Right atrium auricular region (tissue), 2 donors: ENCODE data around the gene FGD4. TPM values are rescaled to one million over a fixed set of nuclear protein-coding genes. Genes with fewer than 3 reads are reported as not detected.

Experiments
- DNase-seq: peaks from one replicate; pipeline ENCODE4 v3.0.0-alpha.2; 2019; ENCODE audit warnings: low spot score
- H3K27ac ChIP-seq, 2 donors: fragments of 200-600 bp; sonication (generic); 1 replicate in 1 of 2; 2 replicates in 1 of 2; pipeline ENCODE4 v1.5.1; 2016 to 2019
- H3K27me3 ChIP-seq, 2 donors: fragments of 200-600 bp; sonication (generic); one replicate each; pipeline versions ENCODE4 v1.5.1 to v1.6.0; 2017 to 2019
- H3K36me3 ChIP-seq: fragments of 200-600 bp; sonication (generic); one replicate; pipeline ENCODE4 v1.5.1; 2016
- H3K4me1 ChIP-seq, 2 donors: fragments of 200-600 bp; sonication (generic); one replicate each; pipeline versions ENCODE4 v1.5.1 to v1.6.0; 2017 to 2019
- H3K4me3 ChIP-seq, 2 donors: fragments of 200-600 bp; sonication (generic); 1 replicate in 1 of 2; 2 replicates in 1 of 2; pipeline ENCODE4 v1.5.1; 2017 to 2019; ENCODE audit warnings: mild to moderate bottlenecking in 1 of 2, moderate library complexity in 1 of 2
- H3K9me3 ChIP-seq, 2 donors: fragments of 200-600 bp; sonication (generic); one replicate each; pipeline ENCODE4 v1.5.1; 2019
- total RNA-seq, 2 donors: library from RNA; depleted of rRNA; stranded (reverse); fragments of >200 nt; gene quantifications; one replicate each; pipeline ENCODE4 v1.1.0, GENCODE V29; 2016
- TF ChIP-seq, protein P1 (sequence below), 2 donors: fragments of 200-600 bp; sonication (generic); IDR thresholded peaks; one replicate each; pipeline ENCODE4 v1.5.1; 2019; ENCODE audit warnings: antibody characterized with exemption in 2 of 2

The FGD4 gene
- total RNA-seq, 2 donors from 2014 or later: 13.5 to 16.2 TPM

- H3K36me3 ChIP-seq: peaks cover 37% of the 10 kb centered on the region
- H3K9me3 ChIP-seq: no peaks in the 10 kb centered on the region
- H3K4me1 ChIP-seq: no peaks in the 10 kb centered on the region
- H3K4me3 ChIP-seq: no peak overlapping the region
- TF ChIP-seq, protein P1, sequence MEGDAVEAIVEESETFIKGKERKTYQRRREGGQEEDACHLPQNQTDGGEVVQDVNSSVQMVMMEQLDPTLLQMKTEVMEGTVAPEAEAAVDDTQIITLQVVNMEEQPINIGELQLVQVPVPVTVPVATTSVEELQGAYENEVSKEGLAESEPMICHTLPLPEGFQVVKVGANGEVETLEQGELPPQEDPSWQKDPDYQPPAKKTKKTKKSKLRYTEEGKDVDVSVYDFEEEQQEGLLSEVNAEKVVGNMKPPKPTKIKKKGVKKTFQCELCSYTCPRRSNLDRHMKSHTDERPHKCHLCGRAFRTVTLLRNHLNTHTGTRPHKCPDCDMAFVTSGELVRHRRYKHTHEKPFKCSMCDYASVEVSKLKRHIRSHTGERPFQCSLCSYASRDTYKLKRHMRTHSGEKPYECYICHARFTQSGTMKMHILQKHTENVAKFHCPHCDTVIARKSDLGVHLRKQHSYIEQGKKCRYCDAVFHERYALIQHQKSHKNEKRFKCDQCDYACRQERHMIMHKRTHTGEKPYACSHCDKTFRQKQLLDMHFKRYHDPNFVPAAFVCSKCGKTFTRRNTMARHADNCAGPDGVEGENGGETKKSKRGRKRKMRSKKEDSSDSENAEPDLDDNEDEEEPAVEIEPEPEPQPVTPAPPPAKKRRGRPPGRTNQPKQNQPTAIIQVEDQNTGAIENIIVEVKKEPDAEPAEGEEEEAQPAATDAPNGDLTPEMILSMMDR (IDR thresholded peaks at IDR 0.05): no peak
- H3K27me3 ChIP-seq: no peaks in the 10 kb centered on the region
- no peak overlapping the region for H3K27ac ChIP-seq
- no peak for DNase-seq
Measured at GRCh38 chr12:32598688-32599087, 199.3 kb downstream of the FGD4 start.

DNA sequence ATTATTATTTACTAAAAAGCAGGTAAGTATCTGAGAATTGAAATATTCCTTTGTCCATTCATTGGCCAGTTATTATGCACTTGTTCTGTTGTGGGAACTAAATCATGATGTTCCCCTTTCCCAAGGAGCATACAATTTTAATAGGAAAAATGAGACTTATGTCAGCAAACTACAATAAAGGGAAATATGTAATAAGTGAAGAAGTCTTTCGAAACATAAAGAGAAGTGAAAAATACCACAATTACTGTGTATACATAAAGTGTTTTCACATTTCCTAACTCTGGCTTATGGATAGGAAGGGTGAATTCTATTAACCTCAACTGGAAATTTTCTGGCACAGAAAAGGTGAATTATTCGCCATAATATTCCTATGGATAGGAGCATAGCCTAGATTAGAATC, 201.3 kb downstream of the FGD4 start:
- peaks cover 37% of the 10 kb centered on the region for H3K36me3 ChIP-seq

GRCh38 chr12:32603071-32603470, 203.7 kb downstream of the FGD4 start:
- Histone ChIP-seq H3K4me1 (no peaks in the 10 kb centered on the region), H3K27me3 (no peaks in the 10 kb centered on the region), H3K27ac (no peak overlapping the region), H3K9me3 (no peaks in the 10 kb centered on the region), H3K4me3 (no peak overlapping the region), H3K36me3 (peaks cover 28% of the 10 kb centered on the region)
- DNase-seq: no peak
- TF ChIP-seq, protein P1 (IDR thresholded peaks at IDR 0.05): no peak

More for the DNA sequence above, 201.3 kb downstream of the FGD4 start:
- Histone ChIP-seq H3K27ac (no peak overlapping the region), H3K4me1 (no peaks in the 10 kb centered on the region), H3K4me3 (no peak overlapping the region), H3K27me3 (no peaks in the 10 kb centered on the region), H3K9me3 (no peaks in the 10 kb centered on the region)
- TF ChIP-seq, protein P1 (IDR thresholded peaks at IDR 0.05): no peak
- no peak for DNase-seq

DNA sequence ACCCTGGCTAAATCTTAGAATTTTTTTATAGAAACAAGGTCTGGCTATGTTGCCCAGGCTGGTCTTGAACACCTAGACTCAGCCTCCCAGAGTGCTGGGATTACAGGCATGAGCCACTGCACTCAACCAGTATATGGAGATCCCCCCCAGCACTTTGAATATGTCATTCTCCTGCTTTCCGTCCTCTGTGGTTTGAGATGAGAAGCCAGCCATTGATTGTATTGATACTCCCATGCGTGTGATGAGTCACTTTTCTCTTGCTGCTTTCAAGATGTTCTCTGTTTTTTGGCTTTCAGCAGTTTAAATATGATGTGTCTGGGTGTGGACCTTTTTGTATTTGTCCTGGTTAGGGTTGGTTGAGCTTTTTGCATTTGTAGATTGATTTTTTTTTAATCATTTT, 204.5 kb downstream of the FGD4 start:
- no peaks in the 10 kb centered on the region for H3K27me3 ChIP-seq
- no peaks in the 10 kb centered on the region for H3K9me3 ChIP-seq
- peaks cover 22% of the 10 kb centered on the region for H3K36me3 ChIP-seq
- DNase-seq: no peak
- H3K4me1 ChIP-seq: no peaks in the 10 kb centered on the region
- H3K27ac ChIP-seq: no peak overlapping the region
- no peak overlapping the region for H3K4me3 ChIP-seq
- TF ChIP-seq, protein P1 (IDR thresholded peaks at IDR 0.05): no peak

DNA sequence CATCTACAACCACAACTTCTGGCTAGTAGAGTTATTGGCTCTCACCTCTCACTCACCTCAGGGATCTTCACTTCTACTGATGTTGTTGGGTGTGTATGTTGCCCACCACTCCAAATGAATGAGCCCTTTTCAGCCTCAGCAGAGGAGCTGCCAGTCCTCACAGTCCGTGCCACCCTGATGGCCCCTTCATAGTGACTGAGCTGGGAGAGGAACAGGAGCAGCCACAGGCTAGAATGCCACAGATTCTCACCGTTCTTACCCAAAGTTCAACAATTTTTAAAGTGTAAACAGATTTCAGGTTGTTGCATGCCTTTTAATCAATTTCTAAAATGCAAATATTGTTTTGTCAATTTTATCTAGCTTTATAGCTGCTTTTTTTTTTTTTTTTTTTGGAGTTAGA, 205.2 kb downstream of the FGD4 start:
- Histone ChIP-seq H3K36me3 (peaks cover 21% of the 10 kb centered on the region), H3K27ac (no peak overlapping the region), H3K4me1 (no peaks in the 10 kb centered on the region), H3K4me3 (no peak overlapping the region), H3K27me3 (no peaks in the 10 kb centered on the region), H3K9me3 (no peaks in the 10 kb centered on the region)
- TF ChIP-seq, protein P1 (IDR thresholded peaks at IDR 0.05): no peak
- no peak for DNase-seq

DNA sequence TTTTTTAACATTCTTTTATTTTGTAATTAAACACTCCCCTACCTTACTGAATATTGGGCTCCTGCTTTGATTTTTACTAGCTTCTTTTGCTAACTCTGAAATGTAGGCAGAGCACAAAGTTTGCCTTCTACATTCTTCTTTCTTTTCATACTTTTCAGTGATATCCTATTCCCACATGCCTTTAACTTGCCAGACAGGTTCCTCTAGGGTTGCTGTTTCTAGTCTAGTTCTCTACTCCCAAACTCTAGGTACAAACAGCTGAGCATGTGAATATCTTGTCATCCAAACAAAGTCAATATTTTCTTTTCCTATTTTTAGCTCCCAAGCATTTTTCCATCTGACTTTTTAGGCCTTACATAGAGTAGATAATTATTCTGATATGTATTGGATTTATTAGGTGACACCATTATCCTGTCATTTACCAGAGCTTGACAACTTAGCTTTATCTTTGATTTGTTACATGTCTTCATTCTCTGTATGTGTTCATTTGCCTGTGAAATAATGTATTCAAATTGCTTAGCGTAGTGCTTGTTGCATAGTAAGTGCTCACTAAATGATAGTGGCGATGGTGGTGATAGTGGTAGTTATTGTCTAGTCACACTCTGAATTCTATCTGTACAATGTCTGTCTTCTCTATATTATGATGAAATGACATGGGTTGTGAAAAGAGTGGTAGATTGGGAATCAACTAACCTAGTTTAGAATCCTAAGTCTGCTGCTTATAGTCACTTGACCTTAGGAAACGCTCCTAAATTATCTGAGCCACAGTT, 206.2 kb downstream of the FGD4 start:
- no peak for DNase-seq
- TF ChIP-seq, protein P1 (IDR thresholded peaks at IDR 0.05): no peak
- no peak overlapping the region for H3K4me3 ChIP-seq
- peaks cover 19% of the 10 kb centered on the region for H3K36me3 ChIP-seq
- no peak overlapping the region for H3K27ac ChIP-seq
- no peaks in the 10 kb centered on the region for H3K4me1 ChIP-seq
- H3K27me3 ChIP-seq: no peaks in the 10 kb centered on the region
- H3K9me3 ChIP-seq: no peaks in the 10 kb centered on the region
